ENCODE results near the gene HBEGF. TPM values are rescaled to one million over a fixed set of nuclear protein-coding genes. Genes with fewer than 3 reads are reported as not detected.

HBEGF gene
- total RNA-seq, 2 donors from 2014 or later, result 32.2 to 60.7 TPM

DNA sequence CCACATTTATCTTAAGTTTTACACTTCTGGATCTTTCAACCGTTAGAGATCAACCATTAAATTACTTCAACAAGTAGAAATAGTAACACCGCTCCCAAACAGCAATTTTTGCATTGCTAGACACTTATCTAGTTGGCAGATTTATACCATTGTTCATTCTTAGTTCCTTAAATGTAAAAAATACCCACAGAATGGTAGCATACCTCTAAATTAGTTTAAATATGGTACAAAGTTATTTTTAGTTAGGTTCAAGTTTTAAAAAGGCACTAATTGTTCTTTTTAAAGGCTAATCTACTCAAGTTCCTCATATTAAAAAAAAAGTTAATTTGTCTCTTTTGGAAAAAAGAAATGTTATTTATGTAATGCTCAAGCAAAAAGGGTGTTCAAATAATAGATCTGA is 51.6 kb downstream of the HBEGF start:
- no peaks in the 10 kb centered on the region for H3K9me3 ChIP-seq
- H3K4me3 ChIP-seq, result no peak overlapping the region
- H3K27me3 ChIP-seq, result no peaks in the 10 kb centered on the region
- peaks cover 0 to 77% of the 10 kb centered on the region in 2 donors for H3K4me1 ChIP-seq
- H3K27ac ChIP-seq, result peak overlapping the region; percentile 66 to 78
- TF ChIP-seq, protein P1, sequence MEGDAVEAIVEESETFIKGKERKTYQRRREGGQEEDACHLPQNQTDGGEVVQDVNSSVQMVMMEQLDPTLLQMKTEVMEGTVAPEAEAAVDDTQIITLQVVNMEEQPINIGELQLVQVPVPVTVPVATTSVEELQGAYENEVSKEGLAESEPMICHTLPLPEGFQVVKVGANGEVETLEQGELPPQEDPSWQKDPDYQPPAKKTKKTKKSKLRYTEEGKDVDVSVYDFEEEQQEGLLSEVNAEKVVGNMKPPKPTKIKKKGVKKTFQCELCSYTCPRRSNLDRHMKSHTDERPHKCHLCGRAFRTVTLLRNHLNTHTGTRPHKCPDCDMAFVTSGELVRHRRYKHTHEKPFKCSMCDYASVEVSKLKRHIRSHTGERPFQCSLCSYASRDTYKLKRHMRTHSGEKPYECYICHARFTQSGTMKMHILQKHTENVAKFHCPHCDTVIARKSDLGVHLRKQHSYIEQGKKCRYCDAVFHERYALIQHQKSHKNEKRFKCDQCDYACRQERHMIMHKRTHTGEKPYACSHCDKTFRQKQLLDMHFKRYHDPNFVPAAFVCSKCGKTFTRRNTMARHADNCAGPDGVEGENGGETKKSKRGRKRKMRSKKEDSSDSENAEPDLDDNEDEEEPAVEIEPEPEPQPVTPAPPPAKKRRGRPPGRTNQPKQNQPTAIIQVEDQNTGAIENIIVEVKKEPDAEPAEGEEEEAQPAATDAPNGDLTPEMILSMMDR (IDR thresholded peaks at IDR 0.05), result no peak
- DNase-seq (ENCODE audit: low spot score), result no peak
- H3K36me3 ChIP-seq, result peaks cover 6% of the 10 kb centered on the region

GRCh38 chr5:140293849-140294100 is 52.6 kb downstream of the HBEGF start:
- Histone ChIP-seq H3K4me3 (no peak overlapping the region), H3K27ac (peak overlapping the region; percentile 66 to 78), H3K36me3 (no peaks in the 10 kb centered on the region), H3K4me1 (peaks cover 0 to 74% of the 10 kb centered on the region in 2 donors), H3K9me3 (no peaks in the 10 kb centered on the region), H3K27me3 (no peaks in the 10 kb centered on the region)
- TF ChIP-seq, protein P1 (IDR thresholded peaks at IDR 0.05), result no peak
- no peak for DNase-seq (ENCODE audit: low spot score)

DNA sequence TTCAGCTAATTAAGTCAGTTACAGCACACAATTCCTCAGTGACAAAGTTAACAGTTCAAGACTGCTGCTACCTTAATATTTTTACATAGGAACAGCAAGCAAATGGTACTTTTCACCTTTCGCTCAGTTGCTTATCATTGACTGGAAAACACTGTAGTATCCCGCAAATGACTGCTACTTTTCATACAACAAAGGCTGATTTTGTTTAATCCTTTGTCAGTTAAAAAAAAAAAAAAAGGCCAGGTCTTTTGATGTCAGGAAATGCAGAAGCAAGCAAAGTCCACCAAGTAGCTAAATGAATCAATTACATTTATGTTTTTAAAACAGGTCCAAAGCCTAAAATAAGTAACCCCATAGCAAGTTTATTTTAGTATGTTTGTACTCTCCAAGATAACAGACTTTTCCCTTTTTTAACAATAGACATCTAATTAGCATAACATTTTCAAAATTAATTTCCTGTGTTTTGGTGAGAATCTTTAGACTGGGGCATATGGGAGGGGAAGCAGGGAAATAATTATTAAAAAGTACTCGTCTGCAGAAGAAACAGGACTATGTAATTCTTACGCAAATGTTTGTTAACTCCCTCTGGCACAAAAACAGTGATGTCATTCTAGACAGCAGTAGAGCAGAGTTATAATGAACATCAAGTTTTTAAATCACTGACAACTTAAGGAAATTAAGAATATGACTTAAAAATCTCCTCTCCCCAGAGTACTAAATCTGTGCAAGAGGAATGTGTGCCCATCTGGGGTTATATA is 53.1 kb downstream of the HBEGF start:
- peak overlapping the region; percentile 66 to 78 for H3K27ac ChIP-seq
- no peaks in the 10 kb centered on the region for H3K27me3 ChIP-seq
- TF ChIP-seq, protein P1 (IDR thresholded peaks at IDR 0.05), result no peak
- H3K36me3 ChIP-seq, result no peaks in the 10 kb centered on the region
- no peaks in the 10 kb centered on the region for H3K9me3 ChIP-seq
- DNase-seq (ENCODE audit: low spot score), result no peak
- H3K4me3 ChIP-seq, result no peak overlapping the region
- peaks cover 0 to 70% of the 10 kb centered on the region in 2 donors for H3K4me1 ChIP-seq

DNA sequence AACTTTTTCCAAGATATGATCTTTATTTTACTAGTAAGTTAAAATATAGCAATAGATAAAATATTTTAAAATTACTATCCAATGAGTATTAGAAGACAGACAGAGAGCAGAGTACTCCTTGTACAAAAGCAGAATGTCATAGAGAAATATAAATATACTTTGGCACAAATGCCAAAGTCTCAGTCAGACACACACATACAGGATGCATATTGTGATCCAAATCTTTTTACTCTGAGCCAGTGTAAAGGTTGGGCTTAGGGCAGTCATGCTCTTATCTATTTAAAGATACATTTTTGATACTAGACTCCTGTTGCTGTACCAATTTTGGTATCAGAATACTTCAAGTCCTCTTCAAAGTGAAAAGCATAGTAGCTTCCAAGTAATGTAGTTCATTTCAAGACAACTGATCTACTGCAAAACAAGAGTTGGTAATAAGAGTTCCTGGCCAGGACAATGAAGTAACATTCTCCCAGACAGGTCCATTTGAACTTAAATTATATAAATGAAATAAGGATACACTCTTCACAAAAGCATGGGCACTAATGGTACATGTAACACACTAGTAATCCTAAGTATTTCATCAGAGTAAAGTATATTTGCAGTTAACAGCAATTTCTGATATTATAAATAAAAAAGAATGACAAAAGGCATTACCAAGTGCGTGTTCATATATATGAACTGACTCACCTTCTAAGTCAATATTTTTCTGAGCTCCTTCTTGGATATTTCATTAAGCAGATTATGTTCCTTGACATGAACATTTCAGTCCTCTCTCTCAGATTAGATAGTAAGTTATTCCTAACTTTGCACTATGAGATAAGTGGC is 54.0 kb downstream of the HBEGF start:
- Histone ChIP-seq H3K9me3 (no peaks in the 10 kb centered on the region), H3K27me3 (no peaks in the 10 kb centered on the region), H3K36me3 (no peaks in the 10 kb centered on the region), H3K4me3 (no peak overlapping the region), H3K27ac (peak overlapping the region; percentile 66 to 78), H3K4me1 (peaks cover 0 to 61% of the 10 kb centered on the region in 2 donors)
- TF ChIP-seq, protein P1 (IDR thresholded peaks at IDR 0.05), result no peak
- no peak for DNase-seq (ENCODE audit: low spot score)

- DNase-seq (ENCODE audit: low spot score), result no peak
- no peak overlapping the region for H3K4me3 ChIP-seq
- H3K4me1 ChIP-seq, result peaks cover 0 to 40% of the 10 kb centered on the region in 2 donors
- H3K9me3 ChIP-seq, result no peaks in the 10 kb centered on the region
- H3K27me3 ChIP-seq, result no peaks in the 10 kb centered on the region
- TF ChIP-seq, protein P1 (IDR thresholded peaks at IDR 0.05), result no peak
- no peak overlapping the region for H3K27ac ChIP-seq
- no peaks in the 10 kb centered on the region for H3K36me3 ChIP-seq
These were observed 58.4 kb downstream of the HBEGF start for GRCh38 chr5:140287801-140288521.
